GM21576 (cell line): ENCODE results near the gene APOBEC3C.
"Not testable (repeated sequence)": the region's sequence is repeated elsewhere in the genome, so short reads cannot be mapped to it uniquely, and the experiment has no call there.

Experiments used
- ATAC-seq: cut with Tn5 transposase; IDR thresholded peaks from one replicate; pipeline ENCODE4 v1.9.1; 2021; ENCODE audit warnings: mild to moderate bottlenecking, moderate library complexity; ENCODE audit not compliant: unreplicated experiment

The APOBEC3C gene

DNA sequence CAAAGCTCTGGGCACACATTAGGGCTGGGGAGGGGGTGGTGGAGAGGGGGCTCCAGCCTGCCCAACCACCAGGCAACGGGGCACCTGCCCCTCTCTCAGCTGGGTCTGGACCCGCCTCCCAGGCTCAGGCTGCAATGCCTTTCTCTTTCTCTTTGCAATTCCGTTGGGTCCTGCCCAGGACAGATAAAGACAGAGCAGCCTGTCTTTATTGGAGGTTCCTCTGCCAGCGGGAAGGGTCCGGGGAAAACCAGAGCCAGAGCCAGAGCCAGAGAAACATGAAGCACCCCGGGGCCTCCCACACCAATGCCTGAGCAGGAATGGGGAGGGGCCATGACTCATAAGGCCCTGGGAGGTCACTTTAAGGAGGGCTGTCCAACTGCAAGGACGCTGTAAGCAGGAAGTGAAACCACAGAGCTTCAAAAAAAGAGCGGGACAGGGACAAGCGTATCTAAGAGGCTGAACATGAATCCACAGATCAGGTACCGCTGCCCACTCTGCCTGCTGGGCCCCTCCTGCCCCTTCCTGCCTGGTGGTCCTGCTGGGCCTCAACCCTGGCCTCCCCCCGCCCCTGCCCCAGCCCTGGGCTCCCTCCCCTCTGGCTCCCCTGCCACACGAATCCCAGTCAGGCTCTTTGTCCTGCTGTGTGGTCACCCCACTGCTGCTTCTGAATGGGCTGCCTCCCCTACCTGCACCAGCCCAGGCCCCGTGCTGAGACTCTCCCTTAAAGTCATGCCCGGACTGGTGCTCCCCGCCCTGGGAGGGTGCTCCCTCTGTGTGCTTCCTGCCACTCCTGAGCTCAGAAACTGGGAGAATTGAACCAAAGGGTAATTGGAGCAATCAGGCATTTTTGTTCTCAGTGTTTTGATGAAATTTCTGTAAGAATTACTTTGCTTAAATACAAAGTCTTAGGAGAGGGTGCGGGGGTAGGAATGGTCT, 31.8 kb upstream of the APOBEC3C start, which contains the start of gene APOBEC3B:
TSS of gene APOBEC3B (plus strand) at position 356 of the 936 bp plus-strand sequence. CDS start at position 463, 107 bp downstream.
- peak; percentile 55 for ATAC-seq

- ATAC-seq, result no peak
Observed at GRCh38 chr22:38984224-38984623, 29.8 kb upstream of the APOBEC3C start.

- peak; percentile 47 for ATAC-seq
Observed at GRCh38 chr22:38984784-38985757, 29.0 kb upstream of the APOBEC3C start.

DNA sequence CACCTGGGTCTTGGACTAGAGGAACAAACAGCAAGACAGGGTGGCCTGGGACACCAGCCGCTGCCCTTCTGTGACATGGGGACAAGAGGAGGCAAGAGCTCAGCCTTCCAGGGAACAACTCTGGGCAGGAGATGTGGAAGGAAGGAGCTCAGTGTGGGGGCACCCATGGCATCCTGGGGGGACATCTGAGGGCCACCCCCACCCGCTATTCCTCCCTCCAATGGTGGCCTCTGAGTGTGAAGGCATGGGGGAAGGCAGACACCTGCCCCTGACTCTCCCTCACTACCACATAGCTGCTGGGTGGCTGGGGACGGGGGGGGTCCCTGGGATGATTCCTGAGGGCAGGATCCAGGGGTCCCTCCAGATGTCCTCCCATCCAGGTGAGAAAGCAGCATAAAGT, 27.4 kb upstream of the APOBEC3C start:
- ATAC-seq, result no peak

GRCh38 chr22:38987171-38987895, 26.7 kb upstream of the APOBEC3C start:
- ATAC-seq, result no peak

GRCh38 chr22:38989466-38989865, 24.6 kb upstream of the APOBEC3C start:
- ATAC-seq, result no peak

DNA sequence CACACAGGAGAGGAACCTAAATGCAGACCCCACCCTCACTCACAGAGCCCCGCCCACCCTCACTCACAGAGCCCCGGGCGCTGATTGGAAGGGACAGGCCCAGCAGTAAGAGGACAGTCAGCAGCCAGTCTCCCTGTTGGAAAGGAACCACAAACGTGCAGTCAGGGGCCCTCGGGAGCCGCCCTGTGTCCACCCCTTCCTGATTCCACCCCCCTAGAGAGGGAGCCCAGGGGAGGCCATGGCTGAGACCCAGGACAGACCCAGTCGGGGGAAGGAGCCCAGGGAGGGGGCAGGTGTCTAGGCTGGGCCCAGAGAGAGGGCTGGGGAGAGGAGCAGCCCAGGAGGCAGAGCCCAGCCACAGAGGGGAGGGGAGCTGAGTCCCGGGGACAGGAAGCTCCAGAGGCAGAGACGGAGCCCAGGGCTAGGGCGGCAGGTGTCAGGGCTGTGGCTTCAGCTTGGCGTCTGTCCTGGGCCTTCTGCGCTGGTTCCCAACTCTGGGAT, 21.1 kb upstream of the APOBEC3C start:
- ATAC-seq, result not testable (repeated sequence)

- no peak for ATAC-seq
Observed at GRCh38 chr22:38996105-38996504, 18.0 kb upstream of the APOBEC3C start.

GRCh38 chr22:38997518-38997917, 16.5 kb upstream of the APOBEC3C start:
- no peak for ATAC-seq

DNA sequence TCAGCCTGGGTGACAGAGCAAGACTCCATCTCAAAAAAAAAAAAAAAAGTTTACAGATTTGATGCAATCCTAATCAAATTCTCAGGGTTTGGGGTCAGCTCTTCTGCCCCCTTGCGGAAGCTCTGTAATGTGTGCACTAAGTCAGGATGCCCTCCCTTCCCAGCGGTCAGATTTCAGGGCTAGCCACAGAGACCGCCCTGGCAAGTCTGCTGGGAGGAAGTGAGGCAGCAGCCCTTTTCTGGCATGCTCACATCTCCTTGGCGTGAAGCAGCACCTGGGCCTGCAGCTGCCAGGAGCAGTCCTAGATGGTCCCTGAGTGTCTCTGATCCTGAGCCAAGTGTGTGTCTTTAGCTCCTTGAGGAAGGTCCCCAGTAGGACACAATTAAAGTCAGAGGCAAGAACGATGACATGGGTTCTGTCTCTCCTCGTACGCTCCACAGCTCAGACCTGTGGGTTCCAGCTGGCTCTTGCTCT, 10.9 kb upstream of the APOBEC3C start:
- ATAC-seq, result peak; percentile 60

DNA sequence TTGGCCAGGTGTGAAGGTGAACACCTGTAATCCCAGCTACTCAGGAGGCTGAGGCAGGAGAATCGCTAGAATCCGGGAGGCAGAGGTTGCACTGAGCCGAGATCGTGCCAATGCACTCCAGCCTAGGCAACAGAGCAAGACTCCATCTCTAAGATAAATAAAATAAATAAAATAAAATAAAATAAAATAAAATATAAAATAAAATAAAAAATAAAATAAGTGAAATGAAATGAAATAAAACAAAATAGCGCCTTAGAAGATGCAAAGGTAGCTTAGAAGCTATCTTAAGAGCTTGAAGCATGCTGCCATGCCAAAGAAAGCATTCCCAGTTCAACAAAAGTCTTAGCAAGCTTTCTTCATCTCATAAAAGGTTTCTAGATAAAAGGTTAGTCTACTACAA, 6.9 kb upstream of the APOBEC3C start:
- ATAC-seq, result no peak

DNA sequence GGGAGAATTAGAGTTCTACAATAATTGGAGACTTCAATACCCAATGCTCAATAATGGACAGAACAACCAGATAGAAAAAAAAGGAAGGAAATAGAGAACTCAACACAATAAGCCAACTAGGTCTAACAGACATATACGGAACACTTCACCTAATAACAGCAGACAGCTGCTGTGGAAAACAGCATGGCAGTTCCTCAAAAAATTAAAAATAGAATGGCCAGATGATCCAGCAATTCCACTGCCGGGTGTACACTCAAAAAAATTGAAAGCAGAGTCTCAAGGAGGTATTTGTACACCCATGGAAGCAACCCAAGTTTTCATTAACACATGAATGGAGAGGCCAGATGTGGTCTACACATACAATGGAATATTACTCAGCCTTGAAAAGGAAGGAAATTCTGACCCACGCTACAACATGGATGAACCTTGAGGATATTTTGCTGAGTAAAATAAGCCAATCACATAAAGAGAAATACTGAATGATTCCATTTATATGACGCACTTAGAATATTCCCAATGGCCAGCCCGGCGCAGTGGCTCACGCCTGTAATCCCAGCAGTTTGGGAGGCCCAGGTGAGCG, 5.7 kb upstream of the APOBEC3C start:
- ATAC-seq, result not testable (repeated sequence)

DNA sequence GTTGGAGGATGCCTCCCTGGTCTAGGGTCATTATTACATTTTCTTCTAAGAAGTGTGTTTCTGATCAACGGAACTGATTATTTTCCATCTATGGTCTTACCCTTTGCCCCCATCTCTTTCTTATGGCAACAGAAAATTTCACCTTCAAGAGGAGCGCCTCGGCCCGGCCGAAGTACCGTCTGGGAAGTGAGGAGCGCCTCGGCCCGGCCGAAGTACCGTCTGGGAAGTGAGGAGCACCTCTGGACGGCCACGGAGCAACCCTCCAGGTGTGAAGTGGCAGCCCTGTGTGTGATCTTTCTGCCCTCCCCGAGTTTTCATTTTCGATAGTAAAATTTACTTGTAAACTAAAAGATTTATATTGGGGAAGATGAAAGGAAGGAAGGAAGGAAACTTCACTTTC, 3.1 kb upstream of the APOBEC3C start:
- no peak for ATAC-seq

DNA sequence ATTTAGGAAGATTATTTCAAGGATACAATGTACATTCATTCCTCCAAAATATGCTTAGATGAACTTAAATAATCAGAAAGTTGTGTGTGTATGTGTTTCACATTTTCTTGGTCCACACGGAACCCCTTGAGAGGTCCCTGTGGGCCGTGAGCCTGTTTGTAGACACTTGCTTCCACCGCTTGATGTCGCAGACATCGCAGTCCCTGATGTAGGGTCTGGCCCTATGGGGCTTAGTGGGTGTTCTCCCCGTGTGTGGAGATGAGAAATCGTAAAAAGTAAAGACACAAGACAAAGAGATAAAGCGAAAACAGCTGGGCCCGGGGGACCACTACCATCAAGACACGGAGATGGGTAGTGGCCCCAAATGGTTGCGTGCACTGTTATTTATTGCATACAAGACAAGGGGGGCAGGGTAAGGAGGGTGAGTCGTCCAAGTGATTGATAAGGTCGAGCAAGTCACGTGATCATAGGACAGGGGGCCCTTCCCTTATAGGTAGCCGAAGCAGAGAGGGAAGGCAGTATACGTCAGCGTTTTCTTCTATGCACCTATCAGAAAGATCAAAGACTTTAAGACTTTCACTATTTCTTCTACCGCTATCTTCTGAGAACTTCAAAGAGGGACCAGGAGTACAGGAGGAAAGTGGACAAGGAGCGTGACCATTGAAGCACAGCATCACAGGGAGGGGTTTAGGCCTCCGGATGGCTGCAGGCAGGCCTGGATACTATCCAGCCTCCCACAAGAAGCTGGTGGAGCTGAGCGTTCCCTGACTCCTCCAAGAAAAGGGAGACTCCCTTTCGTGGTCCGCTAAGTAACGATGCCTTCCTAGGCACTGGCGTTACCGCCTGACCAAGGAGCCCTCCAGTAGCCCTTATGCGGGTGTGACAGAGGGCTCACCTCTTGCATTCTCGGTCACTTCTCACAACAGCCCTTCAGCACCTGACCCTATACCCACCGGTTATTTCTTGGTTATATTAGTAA, 1.2 kb upstream of the APOBEC3C start:
- no peak for ATAC-seq

GRCh38 chr22:39013561-39013941, 506 bp upstream of the APOBEC3C start:
- not testable (repeated sequence) for ATAC-seq

DNA sequence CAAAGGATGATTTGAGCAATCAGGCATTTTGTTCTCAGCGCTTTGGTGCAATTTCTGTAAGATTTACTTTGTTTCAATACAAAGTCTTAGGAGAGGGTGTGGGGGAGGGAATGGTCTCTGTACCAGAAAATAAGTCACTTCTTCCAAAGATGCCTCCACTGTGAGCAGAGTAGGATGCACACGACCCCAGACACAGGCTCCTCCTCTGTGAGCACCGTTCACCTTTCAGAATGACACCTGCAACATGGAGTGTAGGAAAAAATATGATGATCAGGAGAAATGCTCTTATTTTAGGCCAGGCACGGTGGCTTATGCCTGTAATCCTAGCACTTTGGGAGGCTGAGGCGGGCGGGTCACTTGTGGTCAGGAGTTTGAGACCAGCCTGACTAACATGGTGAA, 665 bp downstream of the APOBEC3C start:
- not testable (repeated sequence) for ATAC-seq

DNA sequence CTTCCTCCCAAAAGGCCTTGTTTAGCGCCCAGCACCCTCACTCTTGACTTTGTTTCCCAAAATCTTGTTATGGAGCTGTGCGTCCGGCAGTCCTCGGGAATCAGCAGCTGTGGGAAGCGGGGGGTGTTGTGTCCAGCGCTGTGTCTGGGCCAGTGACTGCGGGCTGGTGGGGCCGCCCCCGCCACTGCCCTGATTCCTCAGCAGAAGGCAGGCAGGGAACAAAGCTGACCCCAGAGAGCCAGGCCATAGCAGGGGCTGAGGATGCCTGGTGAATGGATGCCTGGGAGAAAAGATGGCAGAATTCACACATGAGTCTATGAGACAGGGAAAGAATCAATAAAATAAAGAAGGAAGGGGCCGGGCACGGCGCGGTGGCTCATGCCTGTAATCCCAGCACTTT, 2.5 kb downstream of the APOBEC3C start:
- no peak for ATAC-seq

GRCh38 chr22:39017596-39018365, 3.7 kb downstream of the APOBEC3C start:
- no peak for ATAC-seq
